Brain microvascular endothelial cell (primary cell): ENCODE measurements around the gene OOSP2.

Experiments used
- DNase-seq: peaks from one replicate; pipeline ENCODE4 v3.0.0-alpha.2; 2020
- H3K27ac ChIP-seq: fragments of 250-450 bp; sonication (Bioruptor Pico); 2 replicates; pipeline ENCODE4 v1.5.1; 2020; ENCODE audit warnings: mild to moderate bottlenecking, moderate library complexity
- H3K27me3 ChIP-seq: fragments of 250-450 bp; sonication (Bioruptor Pico); replicated peaks from 2 replicates; pipeline ENCODE4 v1.5.1; 2020; ENCODE audit warnings: mild to moderate bottlenecking
- H3K36me3 ChIP-seq: fragments of 250-450 bp; sonication (Bioruptor Pico); replicated peaks from 2 replicates; pipeline ENCODE4 v1.5.1; 2020; ENCODE audit warnings: mild to moderate bottlenecking
- H3K4me3 ChIP-seq: 2 replicates; pipeline ENCODE4 v1.5.1; 2011; ENCODE audit warnings: low read depth, mild to moderate bottlenecking, control low read depth, low read length, moderate library complexity
- CTCF ChIP-seq: IDR thresholded peaks from 2 replicates; pipeline ENCODE4 v1.5.1; 2011; ENCODE audit warnings: low read depth, mild to moderate bottlenecking, moderate library complexity, low read length, control low read depth, inconsistent platforms; ENCODE audit errors: missing control alignments
- in situ Hi-C: cut with HindIII; loops from 2 replicates; pipeline ENCODE4 v1.10.0; 2017; ENCODE audit warnings: low sequenced_read_pairs, low pct_ligation_motif_present

OOSP2 gene

GRCh38 chr11:60084631-60085273 is 44.5 kb downstream of the OOSP2 start:
- Histone ChIP-seq H3K4me3 (no peak overlapping the region), H3K36me3 (no peaks in the 10 kb centered on the region), H3K27me3 (no peaks in the 10 kb centered on the region), H3K27ac (no peak overlapping the region)
- TF ChIP-seq CTCF = no peak
- DNase-seq = no peak
- in situ Hi-C loops = no loop called here

- Histone ChIP-seq H3K4me3 (no peak overlapping the region), H3K27ac (no peak overlapping the region), H3K36me3 (no peaks in the 10 kb centered on the region), H3K27me3 (no peaks in the 10 kb centered on the region)
- DNase-seq = no peak
- in situ Hi-C loops = no loop called here
- TF ChIP-seq CTCF = no peak
These were observed 45.7 kb downstream of the OOSP2 start for GRCh38 chr11:60085909-60086308.

GRCh38 chr11:60087239-60087638 is 47.0 kb downstream of the OOSP2 start:
- Histone ChIP-seq H3K4me3 (no peak overlapping the region), H3K27ac (no peak overlapping the region), H3K36me3 (no peaks in the 10 kb centered on the region), H3K27me3 (no peaks in the 10 kb centered on the region)
- in situ Hi-C loops = no loop called here
- no peak for TF ChIP-seq CTCF
- no peak for DNase-seq

GRCh38 chr11:60088364-60088763 is 48.2 kb downstream of the OOSP2 start, which contains the start of gene MS4A2:
TSS of gene MS4A2 (plus strand) at chr11:60088664. CDS start at chr11:60088766, 102 bp downstream.
- no peak within 1 kb of the TSS for H3K4me3 ChIP-seq
- no peak for DNase-seq
- in situ Hi-C loops = no loop called here
- no peaks in the 10 kb centered on the region for H3K36me3 ChIP-seq
- no peak within 1 kb of the TSS for H3K27ac ChIP-seq
- no peaks in the 10 kb centered on the region for H3K27me3 ChIP-seq
- no peak for TF ChIP-seq CTCF

DNA sequence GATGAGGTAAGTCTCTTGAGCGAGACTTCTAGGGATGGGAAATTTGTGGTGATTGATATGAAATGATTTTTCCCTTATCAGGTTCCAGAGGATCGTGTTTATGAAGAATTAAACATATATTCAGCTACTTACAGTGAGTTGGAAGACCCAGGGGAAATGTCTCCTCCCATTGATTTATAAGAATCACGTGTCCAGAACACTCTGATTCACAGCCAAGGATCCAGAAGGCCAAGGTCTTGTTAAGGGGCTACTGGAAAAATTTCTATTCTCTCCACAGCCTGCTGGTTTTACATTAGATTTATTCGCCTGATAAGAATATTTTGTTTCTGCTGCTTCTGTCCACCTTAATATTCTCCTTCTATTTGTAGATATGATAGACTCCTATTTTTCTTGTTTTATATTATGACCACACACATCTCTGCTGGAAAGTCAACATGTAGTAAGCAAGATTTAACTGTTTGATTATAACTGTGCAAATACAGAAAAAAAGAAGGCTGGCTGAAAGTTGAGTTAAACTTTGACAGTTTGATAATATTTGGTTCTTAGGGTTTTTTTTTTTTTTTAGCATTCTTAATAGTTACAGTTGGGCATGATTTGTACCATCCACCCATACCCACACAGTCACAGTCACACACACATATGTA is 55.4 kb downstream of the OOSP2 start:
- no peak overlapping the region for H3K27ac ChIP-seq
- no peaks in the 10 kb centered on the region for H3K36me3 ChIP-seq
- no peak overlapping the region for H3K4me3 ChIP-seq
- no peak for DNase-seq
- H3K27me3 ChIP-seq = no peaks in the 10 kb centered on the region
- in situ Hi-C loops = no loop called here
- no peak for TF ChIP-seq CTCF

DNA sequence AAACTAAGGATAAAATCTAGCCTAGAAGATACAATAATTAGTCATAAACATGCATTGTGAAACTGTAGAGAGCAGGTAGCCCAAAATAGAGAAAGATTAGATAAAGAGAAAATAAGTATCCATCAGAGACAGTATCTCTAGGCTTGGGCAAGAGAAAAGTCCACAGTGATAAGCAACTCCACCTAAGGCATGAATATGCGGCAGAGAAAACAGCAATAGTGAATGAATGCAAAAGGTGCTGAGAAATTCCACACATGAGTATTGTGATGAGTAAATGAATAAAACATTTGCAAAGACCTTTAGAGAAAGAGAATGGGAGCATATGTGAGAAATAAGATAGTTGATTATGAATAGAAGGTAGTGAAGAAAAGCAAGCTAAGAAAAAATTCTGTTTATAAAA is 57.0 kb downstream of the OOSP2 start:
- in situ Hi-C loops = no loop called here
- H3K36me3 ChIP-seq = no peaks in the 10 kb centered on the region

More for the DNA sequence above, 57.0 kb downstream of the OOSP2 start:
- DNase-seq = no peak
- Histone ChIP-seq H3K4me3 (no peak overlapping the region), H3K27ac (no peak overlapping the region), H3K27me3 (no peaks in the 10 kb centered on the region)
- TF ChIP-seq CTCF = no peak
